Endometrial microvascular endothelial cells (primary cell): ENCODE measurements around the gene USB1. TPM values are rescaled to one million over a fixed set of nuclear protein-coding genes. Genes with fewer than 3 reads are reported as not detected.
"Not testable (repeated sequence)": the region's sequence is repeated elsewhere in the genome, so short reads cannot be mapped to it uniquely, and the experiment has no call there.

Experiments used
- in situ Hi-C: cut with HindIII; loops from 2 replicates; pipeline ENCODE4 v1.10.0; 2017; ENCODE audit warnings: low sequenced_read_pairs, low pct_unique_long_range_greater_than_20kb; ENCODE audit errors: inconsistent ontology term
- total RNA-seq: library from RNA; depleted of rRNA; stranded (reverse); fragments of >200 nt; gene quantifications from one replicate; pipeline ENCODE4 v1.2.3, GENCODE V29; 2015; ENCODE audit errors: inconsistent ontology term

The USB1 gene
- total RNA-seq, 1 donor from 2014 or later, result 39.5 TPM

GRCh38 chr16:58004736-58005135 is 3.5 kb downstream of the USB1 start:
- in situ Hi-C loops, result not testable (repeated sequence)

GRCh38 chr16:58009856-58010416 is 8.7 kb downstream of the USB1 start:
- in situ Hi-C loops, result no loop called here

- in situ Hi-C loops, result no loop called here
Measured at GRCh38 chr16:58010886-58011285, 9.7 kb downstream of the USB1 start.

GRCh38 chr16:58011652-58012051 is 10.4 kb downstream of the USB1 start:
- in situ Hi-C loops, result no loop called here

GRCh38 chr16:58012481-58012880 is 11.3 kb downstream of the USB1 start:
- in situ Hi-C loops, result no loop called here

- in situ Hi-C loops, result no loop called here
Measured at GRCh38 chr16:58013201-58013956, 12.2 kb downstream of the USB1 start.

- in situ Hi-C loops, result no loop called here
Measured at GRCh38 chr16:58016840-58017446, 15.7 kb downstream of the USB1 start.

- in situ Hi-C loops, result no loop called here
Measured at GRCh38 chr16:58018803-58019202, 17.6 kb downstream of the USB1 start.

- in situ Hi-C loops, result loop anchor here (10.0 kb wide), 1 partner anchor 75 kb away; no protein-coding TSS in a partner anchor
Measured at GRCh38 chr16:58019866-58020538, 18.8 kb downstream of the USB1 start.

GRCh38 chr16:58020628-58021521 is 19.7 kb downstream of the USB1 start:
- in situ Hi-C loops, result loop anchor here (10.0 kb wide), 1 partner anchor 74 kb away; no protein-coding TSS in a partner anchor

- in situ Hi-C loops, result loop anchor here (10.0 kb wide), 1 partner anchor 73 kb away; no protein-coding TSS in a partner anchor
Measured at GRCh38 chr16:58021661-58022551, 20.7 kb downstream of the USB1 start.

- in situ Hi-C loops, result loop anchor here (10.0 kb wide), 1 partner anchor 72 kb away; no protein-coding TSS in a partner anchor
Measured at GRCh38 chr16:58022601-58023371, 21.6 kb downstream of the USB1 start.

GRCh38 chr16:58024486-58025350 is 23.5 kb downstream of the USB1 start:
- in situ Hi-C loops, result loop anchor here (10.0 kb wide), 1 partner anchor 70 kb away; no protein-coding TSS in a partner anchor

GRCh38 chr16:58025351-58026138 is 24.3 kb downstream of the USB1 start, which contains the start of gene MMP15:
Gene MMP15 (plus strand): TSS chr16:58025754. CDS start chr16:58026351, 597 bp downstream.
- in situ Hi-C loops, result loop anchor here (10.0 kb wide), 1 partner anchor 69 kb away; no protein-coding TSS in a partner anchor

- in situ Hi-C loops, result loop anchor here (10.0 kb wide), 1 partner anchor 69 kb away; no protein-coding TSS in a partner anchor
Measured at GRCh38 chr16:58026139-58026704, 25.0 kb downstream of the USB1 start.
